Measurements from ENCODE around the gene SLC34A2. TPM values are rescaled to one million over a fixed set of nuclear protein-coding genes. Genes with fewer than 3 reads are reported as not detected.

The SLC34A2 gene
- total and polyA plus RNA-seq, 2 of the 8 experiments (the other 6 are each of a cell fraction or from before 2014, with no cell fraction given) = 2.2 to 2.9 TPM

DNA sequence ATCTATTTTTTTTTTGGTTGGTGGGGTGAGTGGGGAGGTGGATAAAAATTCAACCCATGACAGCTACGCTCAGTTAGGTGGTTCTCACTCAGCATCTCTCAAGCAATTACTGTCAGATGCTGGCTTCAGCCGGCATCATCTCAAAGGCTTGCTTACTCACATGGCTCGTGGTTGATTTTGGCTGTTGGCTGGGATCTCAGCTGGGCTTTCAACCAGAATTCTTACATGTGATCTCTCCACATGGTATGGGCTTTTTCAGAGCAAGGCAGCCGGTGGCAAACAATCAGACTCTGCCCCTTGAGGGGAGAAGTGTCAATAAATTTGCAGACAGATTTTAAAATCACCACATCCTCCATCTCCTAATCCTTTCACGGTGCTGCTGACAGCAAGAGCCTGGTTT, 47.2 kb downstream of the SLC34A2 start (continued):
- TF ChIP-seq, protein P1, sequence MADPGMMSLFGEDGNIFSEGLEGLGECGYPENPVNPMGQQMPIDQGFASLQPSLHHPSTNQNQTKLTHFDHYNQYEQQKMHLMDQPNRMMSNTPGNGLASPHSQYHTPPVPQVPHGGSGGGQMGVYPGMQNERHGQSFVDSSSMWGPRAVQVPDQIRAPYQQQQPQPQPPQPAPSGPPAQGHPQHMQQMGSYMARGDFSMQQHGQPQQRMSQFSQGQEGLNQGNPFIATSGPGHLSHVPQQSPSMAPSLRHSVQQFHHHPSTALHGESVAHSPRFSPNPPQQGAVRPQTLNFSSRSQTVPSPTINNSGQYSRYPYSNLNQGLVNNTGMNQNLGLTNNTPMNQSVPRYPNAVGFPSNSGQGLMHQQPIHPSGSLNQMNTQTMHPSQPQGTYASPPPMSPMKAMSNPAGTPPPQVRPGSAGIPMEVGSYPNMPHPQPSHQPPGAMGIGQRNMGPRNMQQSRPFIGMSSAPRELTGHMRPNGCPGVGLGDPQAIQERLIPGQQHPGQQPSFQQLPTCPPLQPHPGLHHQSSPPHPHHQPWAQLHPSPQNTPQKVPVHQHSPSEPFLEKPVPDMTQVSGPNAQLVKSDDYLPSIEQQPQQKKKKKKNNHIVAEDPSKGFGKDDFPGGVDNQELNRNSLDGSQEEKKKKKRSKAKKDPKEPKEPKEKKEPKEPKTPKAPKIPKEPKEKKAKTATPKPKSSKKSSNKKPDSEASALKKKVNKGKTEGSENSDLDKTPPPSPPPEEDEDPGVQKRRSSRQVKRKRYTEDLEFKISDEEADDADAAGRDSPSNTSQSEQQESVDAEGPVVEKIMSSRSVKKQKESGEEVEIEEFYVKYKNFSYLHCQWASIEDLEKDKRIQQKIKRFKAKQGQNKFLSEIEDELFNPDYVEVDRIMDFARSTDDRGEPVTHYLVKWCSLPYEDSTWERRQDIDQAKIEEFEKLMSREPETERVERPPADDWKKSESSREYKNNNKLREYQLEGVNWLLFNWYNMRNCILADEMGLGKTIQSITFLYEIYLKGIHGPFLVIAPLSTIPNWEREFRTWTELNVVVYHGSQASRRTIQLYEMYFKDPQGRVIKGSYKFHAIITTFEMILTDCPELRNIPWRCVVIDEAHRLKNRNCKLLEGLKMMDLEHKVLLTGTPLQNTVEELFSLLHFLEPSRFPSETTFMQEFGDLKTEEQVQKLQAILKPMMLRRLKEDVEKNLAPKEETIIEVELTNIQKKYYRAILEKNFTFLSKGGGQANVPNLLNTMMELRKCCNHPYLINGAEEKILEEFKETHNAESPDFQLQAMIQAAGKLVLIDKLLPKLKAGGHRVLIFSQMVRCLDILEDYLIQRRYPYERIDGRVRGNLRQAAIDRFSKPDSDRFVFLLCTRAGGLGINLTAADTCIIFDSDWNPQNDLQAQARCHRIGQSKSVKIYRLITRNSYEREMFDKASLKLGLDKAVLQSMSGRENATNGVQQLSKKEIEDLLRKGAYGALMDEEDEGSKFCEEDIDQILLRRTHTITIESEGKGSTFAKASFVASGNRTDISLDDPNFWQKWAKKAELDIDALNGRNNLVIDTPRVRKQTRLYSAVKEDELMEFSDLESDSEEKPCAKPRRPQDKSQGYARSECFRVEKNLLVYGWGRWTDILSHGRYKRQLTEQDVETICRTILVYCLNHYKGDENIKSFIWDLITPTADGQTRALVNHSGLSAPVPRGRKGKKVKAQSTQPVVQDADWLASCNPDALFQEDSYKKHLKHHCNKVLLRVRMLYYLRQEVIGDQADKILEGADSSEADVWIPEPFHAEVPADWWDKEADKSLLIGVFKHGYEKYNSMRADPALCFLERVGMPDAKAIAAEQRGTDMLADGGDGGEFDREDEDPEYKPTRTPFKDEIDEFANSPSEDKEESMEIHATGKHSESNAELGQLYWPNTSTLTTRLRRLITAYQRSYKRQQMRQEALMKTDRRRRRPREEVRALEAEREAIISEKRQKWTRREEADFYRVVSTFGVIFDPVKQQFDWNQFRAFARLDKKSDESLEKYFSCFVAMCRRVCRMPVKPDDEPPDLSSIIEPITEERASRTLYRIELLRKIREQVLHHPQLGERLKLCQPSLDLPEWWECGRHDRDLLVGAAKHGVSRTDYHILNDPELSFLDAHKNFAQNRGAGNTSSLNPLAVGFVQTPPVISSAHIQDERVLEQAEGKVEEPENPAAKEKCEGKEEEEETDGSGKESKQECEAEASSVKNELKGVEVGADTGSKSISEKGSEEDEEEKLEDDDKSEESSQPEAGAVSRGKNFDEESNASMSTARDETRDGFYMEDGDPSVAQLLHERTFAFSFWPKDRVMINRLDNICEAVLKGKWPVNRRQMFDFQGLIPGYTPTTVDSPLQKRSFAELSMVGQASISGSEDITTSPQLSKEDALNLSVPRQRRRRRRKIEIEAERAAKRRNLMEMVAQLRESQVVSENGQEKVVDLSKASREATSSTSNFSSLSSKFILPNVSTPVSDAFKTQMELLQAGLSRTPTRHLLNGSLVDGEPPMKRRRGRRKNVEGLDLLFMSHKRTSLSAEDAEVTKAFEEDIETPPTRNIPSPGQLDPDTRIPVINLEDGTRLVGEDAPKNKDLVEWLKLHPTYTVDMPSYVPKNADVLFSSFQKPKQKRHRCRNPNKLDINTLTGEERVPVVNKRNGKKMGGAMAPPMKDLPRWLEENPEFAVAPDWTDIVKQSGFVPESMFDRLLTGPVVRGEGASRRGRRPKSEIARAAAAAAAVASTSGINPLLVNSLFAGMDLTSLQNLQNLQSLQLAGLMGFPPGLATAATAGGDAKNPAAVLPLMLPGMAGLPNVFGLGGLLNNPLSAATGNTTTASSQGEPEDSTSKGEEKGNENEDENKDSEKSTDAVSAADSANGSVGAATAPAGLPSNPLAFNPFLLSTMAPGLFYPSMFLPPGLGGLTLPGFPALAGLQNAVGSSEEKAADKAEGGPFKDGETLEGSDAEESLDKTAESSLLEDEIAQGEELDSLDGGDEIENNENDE (IDR thresholded peaks at IDR 0.05; ENCODE audit: insufficient replicate concordance, low read length) = no peak
- TF ChIP-seq, protein P2, sequence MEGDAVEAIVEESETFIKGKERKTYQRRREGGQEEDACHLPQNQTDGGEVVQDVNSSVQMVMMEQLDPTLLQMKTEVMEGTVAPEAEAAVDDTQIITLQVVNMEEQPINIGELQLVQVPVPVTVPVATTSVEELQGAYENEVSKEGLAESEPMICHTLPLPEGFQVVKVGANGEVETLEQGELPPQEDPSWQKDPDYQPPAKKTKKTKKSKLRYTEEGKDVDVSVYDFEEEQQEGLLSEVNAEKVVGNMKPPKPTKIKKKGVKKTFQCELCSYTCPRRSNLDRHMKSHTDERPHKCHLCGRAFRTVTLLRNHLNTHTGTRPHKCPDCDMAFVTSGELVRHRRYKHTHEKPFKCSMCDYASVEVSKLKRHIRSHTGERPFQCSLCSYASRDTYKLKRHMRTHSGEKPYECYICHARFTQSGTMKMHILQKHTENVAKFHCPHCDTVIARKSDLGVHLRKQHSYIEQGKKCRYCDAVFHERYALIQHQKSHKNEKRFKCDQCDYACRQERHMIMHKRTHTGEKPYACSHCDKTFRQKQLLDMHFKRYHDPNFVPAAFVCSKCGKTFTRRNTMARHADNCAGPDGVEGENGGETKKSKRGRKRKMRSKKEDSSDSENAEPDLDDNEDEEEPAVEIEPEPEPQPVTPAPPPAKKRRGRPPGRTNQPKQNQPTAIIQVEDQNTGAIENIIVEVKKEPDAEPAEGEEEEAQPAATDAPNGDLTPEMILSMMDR (IDR thresholded peaks at IDR 0.05; ENCODE audit: control extremely low read depth in 1 of 3, insufficient read depth in 1 of 3, low read depth in 1 of 3, low read length in 3 of 3) = peak in 1 of 3 experiments; percentile 24; a peak in 1 of 4 replicates
- TF ChIP-seq JUN (IDR thresholded peaks at IDR 0.05; ENCODE audit: low read depth, low read length) (no peak), JUND (IDR thresholded peaks at IDR 0.05; ENCODE audit: low read length) (no peak), NANOG (IDR thresholded peaks at IDR 0.05; ENCODE audit: insufficient read depth, low read depth, low read length, poor library complexity, severe bottlenecking) (no peak), RNF2 (IDR thresholded peaks at IDR 0.05; ENCODE audit: borderline replicate concordance, low read depth, low read length, missing control alignments, poor library complexity, severe bottlenecking) (no peak), RAD21 (IDR thresholded peaks at IDR 0.05 in 1 of 2, conservative IDR thresholded peaks at IDR 0.05 in 1 of 2; ENCODE audit: low read depth in 2 of 2, low read length in 2 of 2) (peak; percentile 23 to 27; a peak in 3 of 4 replicates)

Data from H1 (cell line).